Measurements from ENCODE around the gene OIT3.
"Not testable (repeated sequence)": the region's sequence is repeated elsewhere in the genome, so short reads cannot be mapped to it uniquely, and the experiment has no call there.

Gene OIT3

GRCh38 chr10:72904806-72905205 is 11.3 kb downstream of the OIT3 start:
- DNase-seq = no peak

GRCh38 chr10:72906446-72906845 is 12.9 kb downstream of the OIT3 start:
- no peak for DNase-seq

- DNase-seq = no peak
Measured at GRCh38 chr10:72910705-72911104, 17.2 kb downstream of the OIT3 start.

- no peak for DNase-seq
Measured at GRCh38 chr10:72911758-72912157, 18.2 kb downstream of the OIT3 start.

- DNase-seq = no peak
Measured at GRCh38 chr10:72912736-72913135, 19.2 kb downstream of the OIT3 start.

- no peak for DNase-seq
Measured at GRCh38 chr10:72913287-72913686, 19.7 kb downstream of the OIT3 start.

- DNase-seq = not testable (repeated sequence)
Measured at GRCh38 chr10:72917201-72917600, 23.7 kb downstream of the OIT3 start.

- DNase-seq = not testable (repeated sequence)
Measured at GRCh38 chr10:72917803-72918332, 24.3 kb downstream of the OIT3 start.

- no peak for DNase-seq
Measured at GRCh38 chr10:72918352-72918751, 24.8 kb downstream of the OIT3 start.

- DNase-seq = not testable (repeated sequence)
Measured at GRCh38 chr10:72921147-72921683, 27.7 kb downstream of the OIT3 start.

GRCh38 chr10:72924351-72924750 is 30.8 kb downstream of the OIT3 start:
- DNase-seq = no peak

- DNase-seq = no peak
Measured at GRCh38 chr10:72925951-72926465, 32.5 kb downstream of the OIT3 start.

GRCh38 chr10:72927485-72927884 is 33.9 kb downstream of the OIT3 start:
- no peak for DNase-seq

- DNase-seq = no peak
Measured at GRCh38 chr10:72928798-72929197, 35.3 kb downstream of the OIT3 start.

GRCh38 chr10:72930276-72930675 is 36.7 kb downstream of the OIT3 start:
- no peak for DNase-seq

GRCh38 chr10:72932259-72933015 is 38.9 kb downstream of the OIT3 start:
- DNase-seq = no peak

- no peak for DNase-seq
Measured at GRCh38 chr10:72935361-72935760, 41.8 kb downstream of the OIT3 start.

GRCh38 chr10:72943498-72944234 is 50.1 kb downstream of the OIT3 start:
- DNase-seq = no peak

- DNase-seq = no peak
Measured at GRCh38 chr10:72946963-72947362, 53.4 kb downstream of the OIT3 start.

GRCh38 chr10:72948762-72949161 is 55.2 kb downstream of the OIT3 start:
- DNase-seq = no peak

GRCh38 chr10:72951760-72952159 is 58.2 kb downstream of the OIT3 start:
- no peak for DNase-seq

- DNase-seq = no peak
Measured at GRCh38 chr10:72952189-72952588, 58.6 kb downstream of the OIT3 start.

- DNase-seq = no peak
Measured at GRCh38 chr10:72952642-72953158, 59.2 kb downstream of the OIT3 start.
